C4-2B (cell line): ENCODE measurements around the gene ERO1B.

Experiments
- H3K27ac ChIP-seq: fragments of 450-650 bp; 2 replicates; pipeline ENCODE4 v1.5.1; 2017
- ZFX ChIP-seq: fragments of 450-650 bp; IDR thresholded peaks from 2 replicates; pipeline ENCODE4 v1.6.1; 2017
- TF ChIP-seq, protein P1 (sequence below): fragments of 450-650 bp; conservative IDR thresholded peaks from 2 replicates; pipeline ENCODE4 v1.5.1; 2017; ENCODE audit warnings: mild to moderate bottlenecking

The ERO1B gene

DNA sequence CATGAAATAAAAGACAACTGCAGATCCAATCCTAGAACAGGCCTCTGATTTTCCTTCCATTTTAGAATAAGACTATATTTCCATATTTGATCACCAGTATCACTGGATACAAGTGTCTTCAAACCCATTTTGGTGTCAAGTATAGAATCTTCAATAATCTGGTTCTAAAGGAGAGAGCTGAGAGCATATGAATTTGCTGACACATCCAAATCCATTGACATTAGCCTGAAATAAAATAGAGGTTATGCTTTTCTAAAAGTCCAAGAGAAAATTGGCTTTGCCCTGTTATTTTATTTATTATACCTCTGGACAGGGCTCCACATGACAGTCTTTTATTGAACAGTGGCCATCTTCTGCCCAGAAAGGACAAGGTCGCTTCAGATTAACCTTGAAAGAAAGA is 28.6 kb downstream of the ERO1B start:
- TF ChIP-seq, protein P1, sequence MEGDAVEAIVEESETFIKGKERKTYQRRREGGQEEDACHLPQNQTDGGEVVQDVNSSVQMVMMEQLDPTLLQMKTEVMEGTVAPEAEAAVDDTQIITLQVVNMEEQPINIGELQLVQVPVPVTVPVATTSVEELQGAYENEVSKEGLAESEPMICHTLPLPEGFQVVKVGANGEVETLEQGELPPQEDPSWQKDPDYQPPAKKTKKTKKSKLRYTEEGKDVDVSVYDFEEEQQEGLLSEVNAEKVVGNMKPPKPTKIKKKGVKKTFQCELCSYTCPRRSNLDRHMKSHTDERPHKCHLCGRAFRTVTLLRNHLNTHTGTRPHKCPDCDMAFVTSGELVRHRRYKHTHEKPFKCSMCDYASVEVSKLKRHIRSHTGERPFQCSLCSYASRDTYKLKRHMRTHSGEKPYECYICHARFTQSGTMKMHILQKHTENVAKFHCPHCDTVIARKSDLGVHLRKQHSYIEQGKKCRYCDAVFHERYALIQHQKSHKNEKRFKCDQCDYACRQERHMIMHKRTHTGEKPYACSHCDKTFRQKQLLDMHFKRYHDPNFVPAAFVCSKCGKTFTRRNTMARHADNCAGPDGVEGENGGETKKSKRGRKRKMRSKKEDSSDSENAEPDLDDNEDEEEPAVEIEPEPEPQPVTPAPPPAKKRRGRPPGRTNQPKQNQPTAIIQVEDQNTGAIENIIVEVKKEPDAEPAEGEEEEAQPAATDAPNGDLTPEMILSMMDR: no peak
- no peak for TF ChIP-seq ZFX
- H3K27ac ChIP-seq: no peak overlapping the region

DNA sequence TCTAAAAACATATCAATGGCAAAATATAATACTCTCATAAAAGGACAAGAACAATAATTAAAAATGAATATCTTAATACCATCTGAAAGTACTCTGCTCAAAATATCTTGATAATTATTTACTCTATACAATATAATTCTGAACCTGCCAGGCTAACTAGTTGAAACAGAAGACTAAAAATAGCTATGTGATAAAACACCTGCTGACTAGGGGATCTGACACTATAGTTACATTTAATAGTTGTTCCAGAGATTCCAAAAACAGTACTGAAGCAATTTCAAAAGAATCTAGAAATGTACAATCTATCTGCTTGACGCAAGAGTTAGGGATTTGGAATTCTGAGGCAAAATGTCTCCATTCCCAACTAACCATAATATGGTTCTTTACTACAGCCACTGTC is 30.2 kb downstream of the ERO1B start:
- H3K27ac ChIP-seq: no peak overlapping the region
- TF ChIP-seq, protein P1: no peak
- no peak for TF ChIP-seq ZFX

DNA sequence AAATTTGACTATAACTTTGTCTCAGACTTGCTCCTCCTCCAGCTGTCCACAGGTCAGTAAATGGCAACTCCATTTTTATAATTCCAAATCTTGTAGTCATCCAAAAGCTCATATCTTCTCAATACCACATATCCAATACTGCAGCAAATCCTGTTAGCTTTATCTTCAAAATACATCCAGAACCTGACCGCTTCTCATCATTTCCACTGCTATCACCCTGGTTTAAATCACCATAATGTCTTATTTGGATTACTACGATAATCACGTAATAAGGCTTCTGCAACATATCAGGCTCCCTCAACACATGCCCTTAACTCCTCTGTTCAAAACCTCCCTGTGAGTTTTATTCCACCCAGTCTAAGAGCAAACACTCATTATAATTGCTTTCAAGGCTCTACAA is 34.5 kb downstream of the ERO1B start:
- H3K27ac ChIP-seq: no peak overlapping the region
- TF ChIP-seq ZFX: no peak
- TF ChIP-seq, protein P1: no peak

DNA sequence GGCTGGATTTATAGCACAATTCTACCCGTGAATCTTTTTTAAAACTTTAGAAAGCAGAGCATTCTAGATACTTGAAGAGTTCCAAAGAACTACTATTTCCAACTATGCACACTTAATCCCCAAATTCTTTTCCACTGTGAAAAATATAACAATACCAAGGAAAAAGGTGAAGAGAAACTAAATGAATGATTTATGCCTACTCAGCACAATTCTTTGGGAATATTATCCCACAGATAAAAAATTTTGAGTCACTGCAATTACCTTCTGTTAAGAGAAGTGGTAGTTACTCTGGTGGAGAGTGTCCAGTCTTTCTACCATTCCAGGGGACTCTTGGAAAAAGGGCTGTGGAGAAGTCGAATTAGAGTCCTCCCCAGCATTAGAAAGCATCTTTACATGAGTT is 39.2 kb downstream of the ERO1B start:
- no peak for TF ChIP-seq ZFX
- TF ChIP-seq, protein P1: no peak
- no peak overlapping the region for H3K27ac ChIP-seq

DNA sequence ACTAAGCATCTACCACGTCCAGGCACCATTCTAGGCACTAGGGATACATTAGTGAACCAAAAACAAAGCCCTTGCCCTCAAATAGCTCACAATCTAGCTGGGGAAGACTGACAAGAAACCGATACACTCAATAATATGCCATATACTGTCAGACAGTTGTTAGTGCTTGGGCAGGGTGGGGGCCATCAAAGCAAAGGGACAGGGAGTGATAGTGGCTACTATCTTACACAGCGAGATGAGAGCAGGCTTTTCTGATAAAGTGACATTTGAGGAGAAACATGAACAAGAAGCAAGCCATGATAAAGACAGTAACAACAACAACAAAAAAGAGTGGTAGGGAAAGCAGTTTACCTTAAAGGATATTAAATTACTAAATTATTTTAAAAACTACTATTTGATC is 41.1 kb downstream of the ERO1B start:
- TF ChIP-seq ZFX: no peak
- TF ChIP-seq, protein P1: no peak
- no peak overlapping the region for H3K27ac ChIP-seq

DNA sequence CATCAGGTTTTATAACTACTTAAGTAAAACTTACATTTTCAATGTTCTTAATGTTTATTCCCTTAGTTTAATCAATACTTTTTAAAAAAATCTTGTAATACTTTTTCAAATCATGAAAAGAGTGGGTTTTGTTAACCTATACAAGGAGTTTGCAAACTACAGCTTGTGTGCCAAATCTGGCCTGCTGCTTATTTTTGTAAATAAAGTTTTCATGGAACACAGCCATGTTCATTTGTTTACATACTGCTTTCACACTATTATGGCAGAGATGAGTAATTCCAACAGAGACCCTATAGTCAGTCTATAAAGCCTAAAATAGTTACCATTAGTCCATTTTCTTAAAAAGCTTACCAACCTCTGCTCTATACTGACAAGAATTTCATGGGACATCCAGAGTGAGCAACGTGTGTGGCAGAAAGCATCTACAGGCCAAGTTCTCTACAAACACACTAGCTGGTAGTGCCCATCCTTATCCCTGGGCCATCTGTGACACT is 42.6 kb downstream of the ERO1B start:
- H3K27ac ChIP-seq: no peak overlapping the region
- TF ChIP-seq ZFX: no peak
- TF ChIP-seq, protein P1: no peak

DNA sequence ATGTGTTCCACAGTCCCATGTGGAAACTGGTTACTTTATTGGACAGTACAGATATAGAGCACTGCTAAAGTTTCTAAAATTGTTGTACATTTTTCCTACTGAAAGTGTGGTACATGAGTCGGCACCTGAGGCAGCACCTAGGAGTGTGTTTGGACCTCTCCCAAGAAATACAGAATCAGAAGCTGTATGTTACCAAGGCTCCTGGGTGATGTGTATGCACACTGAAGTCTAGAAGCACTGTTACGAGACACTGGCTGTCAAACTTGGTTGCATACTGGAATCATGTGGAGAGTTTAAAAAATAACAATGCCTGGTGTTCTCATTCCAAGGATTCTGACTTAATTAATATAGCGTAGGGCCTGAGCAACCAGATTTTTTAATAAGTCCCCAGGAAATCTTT is 46.6 kb downstream of the ERO1B start:
- H3K27ac ChIP-seq: no peak overlapping the region
- TF ChIP-seq, protein P1: no peak
- no peak for TF ChIP-seq ZFX
